Calu3 (cell line): ENCODE measurements around the gene TPSB2. TPM values are rescaled to one million over a fixed set of nuclear protein-coding genes. Genes with fewer than 3 reads are reported as not detected.
"Not testable (repeated sequence)": the region's sequence is repeated elsewhere in the genome, so short reads cannot be mapped to it uniquely, and the experiment has no call there.

Source experiments
- BruUV-seq: library from RNA; stranded (reverse); fragments of 400-500 nt; replicated peaks from 2 replicates; lab custom pipeline; 2021; lab: Mats Ljungman, UMichigan
- CTCF ChIA-PET: fragments of 300-600 bp; sonication (Branson Sonifier 250); formaldehyde crosslinking; loops from one replicate; lab custom pipeline; 2022; ENCODE audit warnings: antibody characterized with exemption; lab: Charles Lee
- DNase-seq: peaks from one replicate; pipeline ENCODE4 v3.0.0; 2022
- H3K27ac Mint-ChIP-seq: one replicate; pipeline ENCODE4 v1.8.0; 2022; ENCODE audit warnings: mixed read lengths; ENCODE audit not compliant: unreplicated experiment
- H3K27me3 Mint-ChIP-seq: one replicate; pipeline ENCODE4 v1.8.0; 2022; ENCODE audit warnings: mixed read lengths; ENCODE audit not compliant: unreplicated experiment
- H3K36me3 Mint-ChIP-seq: one replicate; pipeline ENCODE4 v1.8.0; 2022; ENCODE audit warnings: mild to moderate bottlenecking, moderate library complexity, mixed read lengths; ENCODE audit not compliant: insufficient read depth, unreplicated experiment
- H3K4me1 Mint-ChIP-seq: one replicate; pipeline ENCODE4 v1.8.0; 2022; ENCODE audit warnings: mild to moderate bottlenecking, low read depth, mixed read lengths; ENCODE audit not compliant: unreplicated experiment
- H3K4me3 Mint-ChIP-seq: one replicate; pipeline ENCODE4 v1.8.0; 2022; ENCODE audit warnings: mild to moderate bottlenecking, low read depth, moderate library complexity, mixed read lengths; ENCODE audit not compliant: unreplicated experiment
- H3K9me3 Mint-ChIP-seq: one replicate; pipeline ENCODE4 v1.8.0; 2022; ENCODE audit warnings: low read depth, mixed read lengths; ENCODE audit not compliant: unreplicated experiment
- CTCF ChIP-seq: fragments of 200-600 bp; IDR thresholded peaks from one replicate; pipeline ENCODE4 v1.8.0; 2022; ENCODE audit warnings: antibody characterized with exemption; ENCODE audit not compliant: unreplicated experiment
- intact Hi-C: fragments of 100-400 bp; cut with micrococcal nuclease; formaldehyde crosslinking; loops from one replicate; pipeline ENCODE4 v1.10.0; 2022; ENCODE audit not compliant: unreplicated experiment
- total RNA-seq: library from RNA; stranded (reverse); gene quantifications from 2 replicates; pipeline ENCODE4 v1.2.3, GENCODE V29; 2022

TPSB2 gene
- total RNA-seq, 1 experiment from 2014 or later, result not detected

- no peak for TF ChIP-seq CTCF
- Mint-ChIP-seq H3K9me3 (no peaks in the 10 kb centered on the region), H3K27ac (no peak overlapping the region), H3K4me1 (peaks cover 10% of the 10 kb centered on the region), H3K4me3 (no peak overlapping the region), H3K27me3 (peaks cover 100% of the 10 kb centered on the region), H3K36me3 (peaks cover 20% of the 10 kb centered on the region)
- CTCF ChIA-PET, result no interaction called here
- BruUV-seq, result no TSS peak
- DNase-seq, result no peak
- intact Hi-C loops, result no loop called here
Measured at GRCh38 chr16:1273816-1274215, 43.8 kb upstream of the TPSB2 start.

- CTCF ChIA-PET, result no interaction called here
- H3K36me3 Mint-ChIP-seq, result peaks cover 20% of the 10 kb centered on the region
- H3K4me3 Mint-ChIP-seq, result no peak overlapping the region
- no peak for DNase-seq
- H3K27me3 Mint-ChIP-seq, result peaks cover 93% of the 10 kb centered on the region
- intact Hi-C loops, result no loop called here
- H3K4me1 Mint-ChIP-seq, result peaks cover 10% of the 10 kb centered on the region
- TF ChIP-seq CTCF, result no peak
- peak overlapping the region; percentile 89 for H3K27ac Mint-ChIP-seq
- BruUV-seq, result no TSS peak
- no peaks in the 10 kb centered on the region for H3K9me3 Mint-ChIP-seq
Measured at GRCh38 chr16:1272453-1273198, 42.6 kb upstream of the TPSB2 start.

GRCh38 chr16:1271724-1272413 lies 41.9 kb upstream of the TPSB2 start:
- Mint-ChIP-seq H3K4me3 (peak overlapping the region; percentile 16), H3K36me3 (peaks cover 20% of the 10 kb centered on the region), H3K27me3 (peaks cover 88% of the 10 kb centered on the region), H3K27ac (peak overlapping the region; percentile 89)
- CTCF ChIA-PET, H3K9me3 Mint-ChIP-seq, H3K4me1 Mint-ChIP-seq, BruUV-seq, intact Hi-C loops: not testable (repeated sequence)
- DNase-seq, result peak; percentile 74

GRCh38 chr16:1271380-1271723 lies 41.4 kb upstream of the TPSB2 start:
- intact Hi-C loops, result no loop called here
- H3K4me1 Mint-ChIP-seq, result peaks cover 10% of the 10 kb centered on the region
- CTCF ChIA-PET, result interaction anchor here (0.6 kb wide), 1 partner anchor 445 kb away, joined by 4 read pairs; no protein-coding TSS in a partner anchor

GRCh38 chr16:1269418-1269817 lies 39.4 kb upstream of the TPSB2 start:
- H3K9me3 Mint-ChIP-seq, CTCF ChIA-PET, H3K4me3 Mint-ChIP-seq, DNase-seq, H3K27ac Mint-ChIP-seq, BruUV-seq, H3K4me1 Mint-ChIP-seq, intact Hi-C loops: not testable (repeated sequence)
- Mint-ChIP-seq H3K27me3 (peaks cover 88% of the 10 kb centered on the region), H3K36me3 (peaks cover 20% of the 10 kb centered on the region)

More at GRCh38 chr16:1271380-1271723, 41.4 kb upstream of the TPSB2 start:
- no peak for TF ChIP-seq CTCF
- peaks cover 88% of the 10 kb centered on the region for H3K27me3 Mint-ChIP-seq
- DNase-seq, result no peak
- peaks cover 20% of the 10 kb centered on the region for H3K36me3 Mint-ChIP-seq
- no TSS peak for BruUV-seq
- H3K4me3 Mint-ChIP-seq, result peak overlapping the region; percentile 16
- no peaks in the 10 kb centered on the region for H3K9me3 Mint-ChIP-seq
- peak overlapping the region; percentile 89 for H3K27ac Mint-ChIP-seq
